PFSK-1 (cell line): Measurements from ENCODE around the gene IFITM2.

ENCODE experiments used
- FOXP2 ChIP-seq: optimal IDR thresholded peaks from 2 replicates; pipeline ENCODE3; 2011; ENCODE audit warnings: borderline replicate concordance, control low read depth, inconsistent platforms; ENCODE audit not compliant: insufficient read depth; ENCODE audit errors: extremely low read length, extremely low read depth
- POLR2AphosphoS5 ChIP-seq: IDR thresholded peaks from 2 replicates; pipeline ENCODE4 v1.6.1; 2012; ENCODE audit warnings: low read depth, mild to moderate bottlenecking, control low read depth, low read length, moderate library complexity
- REST ChIP-seq, 2 experiments: IDR thresholded peaks; 2 replicates each; pipeline versions ENCODE4 v1.6.1 to v1.8.0; 2011 to 2012; ENCODE audit warnings: low read depth in 2 of 2, low read length in 2 of 2, control low read depth in 1 of 2, inconsistent platforms in 1 of 2, mild to moderate bottlenecking in 1 of 2, moderate library complexity in 1 of 2; ENCODE audit not compliant: insufficient read depth in 1 of 2
- SIN3A ChIP-seq: IDR thresholded peaks from 2 replicates; pipeline ENCODE4 v1.6.1; 2012; ENCODE audit warnings: mild to moderate bottlenecking, low read length, moderate library complexity, borderline replicate concordance; ENCODE audit not compliant: insufficient read depth
- TAF1 ChIP-seq: IDR thresholded peaks from 2 replicates; pipeline ENCODE4 v1.6.1; 2012; ENCODE audit warnings: low read length, control low read depth, borderline replicate concordance; ENCODE audit not compliant: insufficient read depth

Gene IFITM2

GRCh38 chr11:327581-327923 is 19.9 kb downstream of the IFITM2 start:
- TF ChIP-seq TAF1 (no peak), POLR2AphosphoS5 (no peak), FOXP2 (no peak), REST (IDR thresholded peaks at IDR 0.05; ENCODE audit: insufficient read depth in 1 of 2, low read depth in 2 of 2, low read length in 2 of 2) (no peak), SIN3A (no peak)

- no peak for TF ChIP-seq POLR2AphosphoS5
- no peak for TF ChIP-seq SIN3A
- TF ChIP-seq FOXP2 = no peak
- TF ChIP-seq REST (IDR thresholded peaks at IDR 0.05; ENCODE audit: insufficient read depth in 1 of 2, low read depth in 2 of 2, low read length in 2 of 2) = no peak
- TF ChIP-seq TAF1 = no peak
Measured at GRCh38 chr11:328012-328411, 20.4 kb downstream of the IFITM2 start.

GRCh38 chr11:329886-330253 is 22.3 kb downstream of the IFITM2 start:
- no peak for TF ChIP-seq POLR2AphosphoS5
- TF ChIP-seq FOXP2 = no peak
- no peak for TF ChIP-seq SIN3A
- TF ChIP-seq REST (IDR thresholded peaks at IDR 0.05; ENCODE audit: insufficient read depth in 1 of 2, low read depth in 2 of 2, low read length in 2 of 2) = no peak
- TF ChIP-seq TAF1 = no peak

GRCh38 chr11:330307-330693 is 22.7 kb downstream of the IFITM2 start:
- TF ChIP-seq POLR2AphosphoS5 (no peak), TAF1 (no peak), SIN3A (no peak), REST (IDR thresholded peaks at IDR 0.05; ENCODE audit: insufficient read depth in 1 of 2, low read depth in 2 of 2, low read length in 2 of 2) (no peak), FOXP2 (no peak)

GRCh38 chr11:330694-331357 is 23.2 kb downstream of the IFITM2 start:
- TF ChIP-seq POLR2AphosphoS5 = no peak
- no peak for TF ChIP-seq SIN3A
- no peak for TF ChIP-seq FOXP2
